PC-3 (cell line): ENCODE data around the gene CSMD2.

Experiments used
- CTCF ChIP-seq: fragments of 300-600 bp; sonication (generic); conservative IDR thresholded peaks from 2 replicates; pipeline ENCODE4 v1.5.1; 2017; ENCODE audit warnings: antibody characterized with exemption, low read depth, mild to moderate bottlenecking, low read length
- EZH2 ChIP-seq: fragments of 300-600 bp; sonication (generic); IDR thresholded peaks from one replicate; pipeline ENCODE4 v1.6.1; 2017; ENCODE audit warnings: antibody characterized with exemption, mild to moderate bottlenecking, low read length; ENCODE audit not compliant: unreplicated experiment
- EZH2phosphoT487 ChIP-seq: fragments of 300-600 bp; sonication (generic); IDR thresholded peaks from 2 replicates; pipeline ENCODE4 v1.6.1; 2018; ENCODE audit warnings: mild to moderate bottlenecking, antibody characterized with exemption, low read length, borderline replicate concordance

DNA sequence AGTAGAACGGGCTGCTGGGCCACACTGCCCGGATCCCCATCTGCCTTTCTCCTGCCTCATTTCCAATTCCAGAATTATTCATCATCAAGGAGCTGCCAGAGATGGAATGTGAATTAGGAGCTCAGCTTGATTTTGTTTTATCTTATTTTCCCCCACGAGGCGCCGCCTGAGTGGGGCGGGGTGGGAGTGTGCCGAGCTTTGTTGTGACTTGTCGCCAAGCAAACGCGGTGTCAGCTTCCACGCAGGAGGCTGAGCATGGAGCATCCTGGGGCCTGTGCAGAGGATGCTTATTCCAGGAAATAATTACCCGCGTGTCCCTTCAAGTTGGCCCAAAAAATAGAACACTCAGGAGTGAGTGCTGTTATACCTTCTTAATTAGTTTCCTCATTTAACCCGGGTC, 209.9 kb downstream of the CSMD2 start:
- TF ChIP-seq CTCF: no peak
- no peak for TF ChIP-seq EZH2
- no peak for TF ChIP-seq EZH2phosphoT487
